H1 (cell line): ENCODE data around the gene ERVFRD-1. TPM values are rescaled to one million over a fixed set of nuclear protein-coding genes. Genes with fewer than 3 reads are reported as not detected.

Experiments used
- CTCF ChIA-PET: fragments of 300-600 bp; sonication (Branson Sonifier 250); formaldehyde crosslinking; loops from one replicate; lab custom pipeline; 2021; ENCODE audit not compliant: partially characterized antibody; lab: Charles Lee
- POLR2A ChIA-PET: fragments of 300-600 bp; sonication (Branson Sonifier 250); formaldehyde crosslinking; loops from one replicate; lab custom pipeline; 2021; ENCODE audit warnings: inconsistent platforms; ENCODE audit not compliant: partially characterized antibody; lab: Charles Lee
- DNase-seq, 2 experiments: peaks; one replicate each; pipeline versions ENCODE4 v3.0.0 to v3.0.0-alpha.2; 2010 to 2022; ENCODE audit warnings: low spot score in 2 of 2, low read depth in 1 of 2, mixed read lengths in 1 of 2
- FAIRE-seq: peaks from 2 replicates; lab custom pipeline; 2011; peaks lifted over from hg19 to GRCh38; lab: Jason Lieb, UNC
- H2AFZ ChIP-seq: 2 replicates; pipeline ENCODE4 v1.8.1; 2012; ENCODE audit warnings: low read length, inconsistent platforms
- H2AK5ac ChIP-seq: 2 replicates; pipeline ENCODE4 v1.6.1; 2013; ENCODE audit warnings: low read depth, low read length
- H2BK120ac ChIP-seq: replicated peaks from 2 replicates; pipeline ENCODE3; 2013; ENCODE audit warnings: low read depth, low read length, inconsistent platforms
- H2BK12ac ChIP-seq: 2 replicates; pipeline ENCODE4 v1.6.1; 2013; ENCODE audit warnings: low read depth, low read length
- H2BK15ac ChIP-seq: 2 replicates; pipeline ENCODE4 v1.6.1; 2013; ENCODE audit warnings: low read length
- H2BK20ac ChIP-seq: 2 replicates; pipeline ENCODE4 v1.6.1; 2013; ENCODE audit warnings: low read length
- H2BK5ac ChIP-seq: 2 replicates; pipeline ENCODE4 v1.6.1; 2013; ENCODE audit warnings: low read depth, low read length
- H3K14ac ChIP-seq: 2 replicates; pipeline ENCODE4 v1.6.1; 2013; ENCODE audit warnings: inconsistent platforms; ENCODE audit not compliant: insufficient read length
- H3K18ac ChIP-seq: 2 replicates; pipeline ENCODE4 v1.6.1; 2013; ENCODE audit warnings: low read length; ENCODE audit errors: extremely low read depth
- H3K23ac ChIP-seq: 2 replicates; pipeline ENCODE4 v1.6.1; 2013; ENCODE audit warnings: inconsistent platforms; ENCODE audit not compliant: insufficient read length
- H3K23me2 ChIP-seq: 2 replicates; pipeline ENCODE4 v1.6.1; 2013; ENCODE audit warnings: low read depth, low read length
- H3K27ac ChIP-seq: 2 replicates; pipeline ENCODE4 v1.6.1; 2011; ENCODE audit warnings: low read depth, low read length, inconsistent platforms
- H3K27me3 ChIP-seq, 4 experiments: replicated peaks in 1 of 4; 1 replicate in 1 of 4; 2 replicates in 3 of 4; pipeline versions ENCODE4 v1.6.1 to v1.8.1; 2011 to 2013; ENCODE audit warnings: low read length in 3 of 4, mild to moderate bottlenecking in 3 of 4, inconsistent platforms in 2 of 4, mixed read lengths in 2 of 4, moderate library complexity in 1 of 4; ENCODE audit not compliant: control insufficient read depth in 3 of 4, insufficient read depth in 3 of 4; ENCODE audit errors: extremely low read depth in 1 of 4
- H3K36me3 ChIP-seq, 4 experiments: 2 replicates each; pipeline versions ENCODE4 v1.6.1 to v1.8.1; 2011 to 2013; ENCODE audit warnings: mild to moderate bottlenecking in 4 of 4, low read length in 3 of 4, moderate library complexity in 2 of 4, control low read depth in 1 of 4, inconsistent platforms in 1 of 4; ENCODE audit not compliant: insufficient read depth in 4 of 4, control insufficient read depth in 2 of 4
- H3K4ac ChIP-seq: replicated peaks from 2 replicates; pipeline ENCODE3; 2013; ENCODE audit warnings: low read length, low read depth, mixed read lengths, inconsistent platforms; ENCODE audit not compliant: insufficient read length
- H3K4me1 ChIP-seq, 4 experiments: replicated peaks in 1 of 4; 1 replicate in 1 of 4; 2 replicates in 3 of 4; pipeline versions ENCODE4 v1.6.1 to v1.8.1; 2011 to 2013; ENCODE audit warnings: low read length in 3 of 4, inconsistent platforms in 2 of 4, mixed read lengths in 1 of 4; ENCODE audit not compliant: insufficient read depth in 4 of 4, control insufficient read depth in 3 of 4
- H3K4me2 ChIP-seq, 2 experiments: 2 replicates each; pipeline versions ENCODE4 v1.6.1 to v1.8.1; 2011 to 2013; ENCODE audit warnings: low read depth in 2 of 2, low read length in 2 of 2, control low read depth in 1 of 2, inconsistent platforms in 1 of 2, mild to moderate bottlenecking in 1 of 2; ENCODE audit not compliant: insufficient read depth in 1 of 2
- H3K4me3 ChIP-seq, 4 experiments: fragments of 200-600, 300-600 bp in 1 of 4; sonication (generic), shearing (Covaris generic), sonication (Bioruptor Twin) in 1 of 4; 2 replicates each; pipeline versions ENCODE4 v1.5.1 to v1.8.1; 2011 to 2016; ENCODE audit warnings: low read length in 4 of 4, low read depth in 3 of 4, control low read depth in 2 of 4, inconsistent platforms in 2 of 4, mild to moderate bottlenecking in 2 of 4, mixed read lengths in 1 of 4, moderate library complexity in 1 of 4; ENCODE audit not compliant: insufficient read depth in 2 of 4; ENCODE audit errors: extremely low read depth in 1 of 4
- H3K56ac ChIP-seq: replicated peaks from 2 replicates; pipeline ENCODE3; 2013; ENCODE audit warnings: low read depth, mild to moderate bottlenecking, mixed read lengths, low read length, inconsistent platforms; ENCODE audit not compliant: insufficient read length
- H3K79me1 ChIP-seq: 2 replicates; pipeline ENCODE4 v1.6.1; 2013; ENCODE audit warnings: low read depth, low read length, control low read depth
- H3K79me2 ChIP-seq, 2 experiments: 2 replicates each; pipeline versions ENCODE4 v1.6.1 to v1.8.1; 2012 to 2013; ENCODE audit warnings: low read length in 2 of 2, mild to moderate bottlenecking in 2 of 2, inconsistent platforms in 1 of 2; ENCODE audit not compliant: insufficient read depth in 2 of 2, control insufficient read depth in 1 of 2
- H3K9ac ChIP-seq, 4 experiments: replicated peaks in 1 of 4; 1 replicate in 1 of 4; 2 replicates in 3 of 4; pipeline versions ENCODE4 v1.6.1 to v1.8.1; 2011 to 2013; ENCODE audit warnings: low read depth in 3 of 4, low read length in 3 of 4, control low read depth in 2 of 4, mild to moderate bottlenecking in 2 of 4, moderate library complexity in 2 of 4, inconsistent platforms in 1 of 4; ENCODE audit errors: extremely low read depth in 1 of 4
- H3K9me3 ChIP-seq, 2 experiments: 2 replicates each; pipeline versions ENCODE4 v1.6.1 to v1.8.1; 2012 to 2013; ENCODE audit warnings: mild to moderate bottlenecking in 2 of 2, moderate library complexity in 2 of 2, control low read depth in 1 of 2, inconsistent platforms in 1 of 2, low read depth in 1 of 2, low read length in 1 of 2, mixed read lengths in 1 of 2; ENCODE audit not compliant: insufficient read depth in 2 of 2
- H4K20me1 ChIP-seq, 2 experiments: replicated peaks in 1 of 2; 2 replicates each; pipeline versions ENCODE3 to v1.8.1; 2011 to 2013; ENCODE audit warnings: inconsistent platforms in 2 of 2, low read length in 2 of 2, mild to moderate bottlenecking in 1 of 2; ENCODE audit not compliant: insufficient read depth in 2 of 2, control insufficient read depth in 1 of 2
- H4K5ac ChIP-seq: 2 replicates; pipeline ENCODE4 v1.6.1; 2013; ENCODE audit warnings: low read length, low read depth, mixed read lengths, inconsistent platforms; ENCODE audit not compliant: insufficient read length
- H4K8ac ChIP-seq: 2 replicates; pipeline ENCODE4 v1.8.0; 2013; ENCODE audit warnings: mild to moderate bottlenecking, moderate library complexity, low read length, inconsistent platforms; ENCODE audit not compliant: insufficient read depth; ENCODE audit errors: extremely low read depth
- H4K91ac ChIP-seq: replicated peaks from 2 replicates; pipeline ENCODE3; 2013; ENCODE audit warnings: low read length, mixed read lengths, inconsistent platforms; ENCODE audit not compliant: insufficient read length
- CBX8 ChIP-seq: fragments of 300-800, 300-1000 bp; sonication (generic); IDR thresholded peaks from 2 replicates; pipeline ENCODE4 v1.7.1; 2016; ENCODE audit warnings: low read depth, low read length, borderline replicate concordance
- CEBPB ChIP-seq: IDR thresholded peaks from 2 replicates; pipeline ENCODE4 v1.6.1; 2012; ENCODE audit warnings: low read depth, low read length
- CHD1 ChIP-seq: IDR thresholded peaks from 2 replicates; pipeline ENCODE4 v1.6.1; 2012; ENCODE audit warnings: low read depth, low read length, improper control_type of control experiment
- CREB1 ChIP-seq: IDR thresholded peaks from 2 replicates; pipeline ENCODE4 v1.6.1; 2012; ENCODE audit warnings: inconsistent platforms
- GABPA ChIP-seq: IDR thresholded peaks from 2 replicates; pipeline ENCODE4 v1.6.1; 2011; ENCODE audit warnings: mild to moderate bottlenecking, low read length, moderate library complexity, borderline replicate concordance; ENCODE audit not compliant: insufficient read depth
- GTF2F1 ChIP-seq: IDR thresholded peaks from 2 replicates; pipeline ENCODE4 v1.6.1; 2012; ENCODE audit warnings: low read depth, low read length, improper control_type of control experiment, borderline replicate concordance
- KDM1A ChIP-seq: fragments of 200-600, 300-600 bp; sonication (generic); IDR thresholded peaks from 2 replicates; pipeline ENCODE4 v1.7.1; 2016; ENCODE audit warnings: mild to moderate bottlenecking, low read length, borderline replicate concordance
- KDM4A ChIP-seq: IDR thresholded peaks from one replicate; pipeline ENCODE4 v1.7.1; 2012; ENCODE audit warnings: low read depth, mild to moderate bottlenecking, moderate library complexity, low read length, inconsistent platforms; ENCODE audit not compliant: severe bottlenecking
- NANOG ChIP-seq: IDR thresholded peaks from 2 replicates; pipeline ENCODE4 v1.6.1; 2011; ENCODE audit warnings: low read length, low read depth, mild to moderate bottlenecking, inconsistent platforms; ENCODE audit not compliant: insufficient read depth, poor library complexity, severe bottlenecking
- RBBP5 ChIP-seq: IDR thresholded peaks from 2 replicates; pipeline ENCODE4 v1.7.1; 2012; ENCODE audit warnings: low read depth, mild to moderate bottlenecking, inconsistent platforms, low read length, moderate library complexity, borderline replicate concordance
- SP2 ChIP-seq: IDR thresholded peaks from 2 replicates; pipeline ENCODE4 v1.6.1; 2012; ENCODE audit warnings: mild to moderate bottlenecking, low read length, inconsistent platforms
- SP4 ChIP-seq: IDR thresholded peaks from 2 replicates; pipeline ENCODE4 v1.6.1; 2012; ENCODE audit warnings: low read length, inconsistent platforms
- TAF1 ChIP-seq: IDR thresholded peaks from 2 replicates; pipeline ENCODE4 v1.6.1; 2011; ENCODE audit warnings: mild to moderate bottlenecking, low read depth, low read length
- WGBS, 2 experiments: shearing (Covaris generic) in 1 of 2; methylation state at CpG; one replicate each; pipeline versions ENCODE4 v1.1.6 to v1.1.7; 2013 to 2015; ENCODE audit warnings: low lambda C conversion rate in 2 of 2, mixed read lengths in 2 of 2, inconsistent platforms in 1 of 2, low coverage in 1 of 2, missing lambda C conversion rate in 1 of 2; ENCODE audit not compliant: insufficient replicate concordance in 2 of 2, insufficient coverage in 1 of 2, insufficient read length in 1 of 2; ENCODE audit errors: extremely low coverage in 1 of 2, missing lambda C conversion rate in 1 of 2; 5-methylcytosine and 5-hydroxymethylcytosine counted together
- polyA plus RNA-seq, 7 experiments: library from polyadenylated mRNA; depleted of rRNA in 3 of 7; stranded (reverse) in 5 of 7; unstranded in 2 of 7; fragments of >200 nt in 5 of 7; fragments of 200-250 nt in 2 of 7; gene quantifications; 1 replicate in 5 of 7; 2 replicates in 1 of 7; 4 replicates in 1 of 7; pipeline versions ENCODE4 v1.2.1 to v1.2.3, GENCODE V29; 2011 to 2013; ENCODE audit warnings: missing spikeins in 2 of 7, mixed read lengths in 2 of 7
- total RNA-seq: library from RNA; stranded (reverse); fragmentation: NEBNext Ultra II Directional; extraction: Animal tissue kit (Norgen Biotek cat#: 25700); gene quantifications from 2 replicates; pipeline ENCODE4 v1.2.1, GENCODE V29; 2021
- TF ChIP-seq, protein P1 (sequence below): IDR thresholded peaks from 2 replicates; pipeline ENCODE4 v1.6.1; 2011; ENCODE audit warnings: low read length, improper control_type of control experiment

ERVFRD-1 gene
- total and polyA plus RNA-seq, 2 of the 8 experiments (the other 6 are each of a cell fraction or from before 2014, with no cell fraction given), result not detected

DNA sequence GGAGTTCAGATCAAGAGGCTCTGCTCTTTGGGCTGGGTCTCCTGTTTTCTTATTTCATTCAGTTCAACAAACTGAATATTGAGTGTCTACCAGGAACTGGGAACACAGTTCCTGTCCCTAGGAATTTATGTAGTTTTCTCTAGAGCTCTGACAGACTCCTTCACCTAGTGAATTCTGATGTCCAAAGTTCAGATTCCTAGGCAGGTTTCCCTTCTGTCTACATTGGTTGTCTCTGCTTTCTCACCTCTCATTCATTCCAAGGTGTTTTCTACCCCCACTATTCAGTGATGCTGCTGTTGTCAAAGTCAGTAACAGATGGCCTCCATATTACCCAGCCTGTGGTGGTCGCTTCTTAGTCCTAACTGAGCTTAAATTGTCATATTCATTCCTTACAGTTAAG lies 13.5 kb downstream of the ERVFRD-1 start:
- peaks cover 3% of the 10 kb centered on the region for H3K79me1 ChIP-seq
- DNase-seq (no peak), FAIRE-seq (no peak)
- no peak overlapping the region for H3K9ac ChIP-seq
- peaks cover 0 to 4% of the 10 kb centered on the region in 2 experiments for H4K20me1 ChIP-seq
- no peaks in the 10 kb centered on the region for H3K27me3 ChIP-seq
- no peak overlapping the region for H2BK120ac ChIP-seq
- no peak overlapping the region for H3K4ac ChIP-seq
- POLR2A ChIA-PET, result interaction anchor here (0.8 kb wide), 1 partner anchor 9 kb away, joined by 3 read pairs; no protein-coding TSS in a partner anchor
- no peak overlapping the region for H2BK15ac ChIP-seq
- no peak overlapping the region for H2BK12ac ChIP-seq
- no peak overlapping the region for H3K56ac ChIP-seq
- CTCF ChIA-PET, result interaction anchor here (0.6 to 1.2 kb wide), 6 partner anchors 9 to 485 kb away, joined by 3 to 4 read pairs (median 3); no protein-coding TSS in a partner anchor
- no peak overlapping the region for H3K4me3 ChIP-seq
- H3K4me1 ChIP-seq, result peaks cover 0 to 7% (median 3%) of the 10 kb centered on the region in 4 experiments; a peak in 4 of 7 replicates
- H3K36me3 ChIP-seq, result no peaks in the 10 kb centered on the region; a peak in 1 of 8 replicates
- no peak overlapping the region for H2AFZ ChIP-seq
- no peak overlapping the region for H4K5ac ChIP-seq
- H2AK5ac ChIP-seq, result no peak overlapping the region
- TF ChIP-seq CREB1 (no peak), SP2 (no peak), TAF1 (no peak), CBX8 (no peak), KDM1A (no peak), KDM4A (no peak), CHD1 (no peak), GTF2F1 (no peak), SP4 (no peak), RBBP5 (no peak), GABPA (no peak), NANOG (no peak), CEBPB (no peak)
- TF ChIP-seq, protein P1, sequence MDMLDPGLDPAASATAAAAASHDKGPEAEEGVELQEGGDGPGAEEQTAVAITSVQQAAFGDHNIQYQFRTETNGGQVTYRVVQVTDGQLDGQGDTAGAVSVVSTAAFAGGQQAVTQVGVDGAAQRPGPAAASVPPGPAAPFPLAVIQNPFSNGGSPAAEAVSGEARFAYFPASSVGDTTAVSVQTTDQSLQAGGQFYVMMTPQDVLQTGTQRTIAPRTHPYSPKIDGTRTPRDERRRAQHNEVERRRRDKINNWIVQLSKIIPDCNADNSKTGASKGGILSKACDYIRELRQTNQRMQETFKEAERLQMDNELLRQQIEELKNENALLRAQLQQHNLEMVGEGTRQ, result no peak
- TF ChIP-seq, all 59 proteins: peak for 0
- Histone ChIP-seq H3K23me2 (peaks cover 6% of the 10 kb centered on the region; the same call in 1 of the 2 replicates), H3K4me2 (no peak overlapping the region), H3K79me2 (peaks cover 0 to 84% of the 10 kb centered on the region in 2 experiments; a peak in 2 of 4 replicates), H4K8ac (no peak overlapping the region), H2BK20ac (no peak overlapping the region), H3K9me3 (no peaks in the 10 kb centered on the region), H3K14ac (no peak overlapping the region), H3K23ac (no peak overlapping the region), H3K18ac (no peak overlapping the region), H4K91ac (no peak overlapping the region), H3K27ac (no peak overlapping the region), H2BK5ac (no peak overlapping the region)
- 100% methylated on average over 1 of the region's 1 CpG; no CpG with 5 or more reads in 1 of the 2 experiments for WGBS, 2 experiments
